SU-DHL-6 (cell line): ENCODE data around the gene CRYGN.

Source experiments
- EZH2phosphoT487 ChIP-seq: fragments of 200-600 bp; sonication (generic), shearing (Covaris generic); conservative IDR thresholded peaks from 2 replicates; pipeline ENCODE4 v1.6.1; 2018; ENCODE audit warnings: mild to moderate bottlenecking, antibody characterized with exemption, low read length, moderate library complexity, mixed read lengths
- TF ChIP-seq, protein P1 (sequence below): fragments of 200-600 bp; sonication (generic); IDR thresholded peaks from one replicate; pipeline ENCODE4 v1.5.1; 2017; ENCODE audit warnings: antibody characterized with exemption, mild to moderate bottlenecking, low read length, moderate library complexity; ENCODE audit not compliant: insufficient read depth, poor library complexity, severe bottlenecking

DNA sequence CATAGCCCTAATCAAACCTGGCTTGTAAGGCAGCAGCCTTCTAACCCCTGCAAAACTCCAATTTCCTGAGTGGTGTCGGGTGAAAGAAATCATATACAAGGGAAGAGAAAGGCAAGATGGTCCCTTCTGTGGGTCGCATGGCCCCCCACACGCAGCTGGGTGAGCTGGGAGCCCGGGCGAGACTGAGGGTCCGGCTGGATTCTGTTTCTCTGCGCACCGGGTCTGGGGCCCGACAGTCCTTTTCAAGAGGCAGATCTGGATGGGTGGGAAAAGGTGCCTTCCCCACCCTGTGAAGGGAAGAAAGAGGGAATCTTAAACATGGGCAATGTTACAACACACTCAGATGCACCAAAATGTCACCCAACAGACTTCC, 48.6 kb downstream of the CRYGN start:
- TF ChIP-seq, protein P1, sequence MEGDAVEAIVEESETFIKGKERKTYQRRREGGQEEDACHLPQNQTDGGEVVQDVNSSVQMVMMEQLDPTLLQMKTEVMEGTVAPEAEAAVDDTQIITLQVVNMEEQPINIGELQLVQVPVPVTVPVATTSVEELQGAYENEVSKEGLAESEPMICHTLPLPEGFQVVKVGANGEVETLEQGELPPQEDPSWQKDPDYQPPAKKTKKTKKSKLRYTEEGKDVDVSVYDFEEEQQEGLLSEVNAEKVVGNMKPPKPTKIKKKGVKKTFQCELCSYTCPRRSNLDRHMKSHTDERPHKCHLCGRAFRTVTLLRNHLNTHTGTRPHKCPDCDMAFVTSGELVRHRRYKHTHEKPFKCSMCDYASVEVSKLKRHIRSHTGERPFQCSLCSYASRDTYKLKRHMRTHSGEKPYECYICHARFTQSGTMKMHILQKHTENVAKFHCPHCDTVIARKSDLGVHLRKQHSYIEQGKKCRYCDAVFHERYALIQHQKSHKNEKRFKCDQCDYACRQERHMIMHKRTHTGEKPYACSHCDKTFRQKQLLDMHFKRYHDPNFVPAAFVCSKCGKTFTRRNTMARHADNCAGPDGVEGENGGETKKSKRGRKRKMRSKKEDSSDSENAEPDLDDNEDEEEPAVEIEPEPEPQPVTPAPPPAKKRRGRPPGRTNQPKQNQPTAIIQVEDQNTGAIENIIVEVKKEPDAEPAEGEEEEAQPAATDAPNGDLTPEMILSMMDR: no peak
- no peak for TF ChIP-seq EZH2phosphoT487
